H1 (cell line): ENCODE measurements around the gene CBFA2T2. TPM values are rescaled to one million over a fixed set of nuclear protein-coding genes. Genes with fewer than 3 reads are reported as not detected.

Experiments used
- CBX5 ChIP-seq: fragments of 300-800, 300-1000 bp; sonication (generic); IDR thresholded peaks from 2 replicates; pipeline ENCODE4 v1.7.1; 2016; ENCODE audit warnings: antibody characterized with exemption, low read length, low read depth
- EP300 ChIP-seq, 2 experiments: IDR thresholded peaks; 1 replicate in 1 of 2; 2 replicates in 1 of 2; pipeline ENCODE4 v1.6.1; 2011 to 2012; ENCODE audit warnings: low read depth in 2 of 2, low read length in 2 of 2, mild to moderate bottlenecking in 2 of 2, borderline replicate concordance in 1 of 2, inconsistent platforms in 1 of 2, moderate library complexity in 1 of 2
- EZH2 ChIP-seq: fragments of 200-600 bp; sonication (generic); IDR thresholded peaks from 2 replicates; pipeline ENCODE4 v1.7.1; 2012; ENCODE audit warnings: low read depth, mild to moderate bottlenecking, moderate library complexity, low read length, inconsistent platforms; ENCODE audit not compliant: severe bottlenecking
- polyA plus RNA-seq, 7 experiments: library from polyadenylated mRNA; depleted of rRNA in 3 of 7; stranded (reverse) in 5 of 7; unstranded in 2 of 7; fragments of >200 nt in 5 of 7; fragments of 200-250 nt in 2 of 7; gene quantifications; 1 replicate in 5 of 7; 2 replicates in 1 of 7; 4 replicates in 1 of 7; pipeline versions ENCODE4 v1.2.1 to v1.2.3, GENCODE V29; 2011 to 2013; ENCODE audit warnings: missing spikeins in 2 of 7, mixed read lengths in 2 of 7
- total RNA-seq: library from RNA; stranded (reverse); fragmentation: NEBNext Ultra II Directional; extraction: Animal tissue kit (Norgen Biotek cat#: 25700); gene quantifications from 2 replicates; pipeline ENCODE4 v1.2.1, GENCODE V29; 2021
- TF ChIP-seq, protein P1 (sequence below): IDR thresholded peaks from 2 replicates; pipeline ENCODE4 v1.6.1; 2011; ENCODE audit warnings: low read length, improper control_type of control experiment
- TF ChIP-seq, protein P2 (sequence below): IDR thresholded peaks from 2 replicates; pipeline ENCODE4 v1.6.1; 2011; ENCODE audit warnings: low read depth, mild to moderate bottlenecking, low read length; ENCODE audit not compliant: insufficient read depth

CBFA2T2 gene
- total and polyA plus RNA-seq, 2 of the 8 experiments (the other 6 are each of a cell fraction or from before 2014, with no cell fraction given) = 11.6 to 12.9 TPM

GRCh38 chr20:33666293-33667244 lies 176.7 kb downstream of the CBFA2T2 start, which contains the start of gene ACTL10 (continued):
- TF ChIP-seq, protein P1, sequence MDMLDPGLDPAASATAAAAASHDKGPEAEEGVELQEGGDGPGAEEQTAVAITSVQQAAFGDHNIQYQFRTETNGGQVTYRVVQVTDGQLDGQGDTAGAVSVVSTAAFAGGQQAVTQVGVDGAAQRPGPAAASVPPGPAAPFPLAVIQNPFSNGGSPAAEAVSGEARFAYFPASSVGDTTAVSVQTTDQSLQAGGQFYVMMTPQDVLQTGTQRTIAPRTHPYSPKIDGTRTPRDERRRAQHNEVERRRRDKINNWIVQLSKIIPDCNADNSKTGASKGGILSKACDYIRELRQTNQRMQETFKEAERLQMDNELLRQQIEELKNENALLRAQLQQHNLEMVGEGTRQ = no peak
- no peak for TF ChIP-seq CBX5
- TF ChIP-seq, protein P2, sequence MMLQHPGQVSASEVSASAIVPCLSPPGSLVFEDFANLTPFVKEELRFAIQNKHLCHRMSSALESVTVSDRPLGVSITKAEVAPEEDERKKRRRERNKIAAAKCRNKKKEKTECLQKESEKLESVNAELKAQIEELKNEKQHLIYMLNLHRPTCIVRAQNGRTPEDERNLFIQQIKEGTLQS = no peak
- TF ChIP-seq EZH2 = no peak
- TF ChIP-seq EP300 (IDR thresholded peaks at IDR 0.05; ENCODE audit: borderline replicate concordance in 1 of 2, low read depth in 2 of 2, low read length in 2 of 2) = no peak
